Measurements from ENCODE around the gene LHPP.

DNA sequence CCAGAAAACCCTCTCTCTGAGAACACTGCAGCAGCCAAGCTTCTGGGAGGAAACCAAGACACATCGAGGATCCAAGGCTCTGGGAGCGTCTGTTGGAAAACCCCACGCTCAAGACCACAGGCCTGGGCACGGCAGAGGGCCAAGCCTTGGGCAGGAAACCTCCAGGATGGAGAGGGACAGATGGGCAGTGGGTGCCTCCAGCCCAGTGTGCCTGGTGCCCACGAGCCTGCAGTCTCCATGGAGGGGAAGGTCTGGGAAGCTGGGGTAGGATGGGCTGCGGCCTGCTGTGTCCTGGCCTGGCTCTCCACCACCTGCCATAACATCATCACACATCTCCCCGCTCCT lies 186.5 kb downstream of the LHPP start:
- TF ChIP-seq CTCF (IDR thresholded peaks at IDR 0.05) (no peak), POLR2A (IDR thresholded peaks at IDR 0.05) (no peak), POLR2AphosphoS5 (IDR thresholded peaks at IDR 0.05) (no peak)
